ENCODE data around the gene NBEAL2. TPM values are rescaled to one million over a fixed set of nuclear protein-coding genes. Genes with fewer than 3 reads are reported as not detected.

Gene NBEAL2
- total RNA-seq, 4 donors from 2014 or later, result 17.4 to 113 (median 33.6) TPM

DNA sequence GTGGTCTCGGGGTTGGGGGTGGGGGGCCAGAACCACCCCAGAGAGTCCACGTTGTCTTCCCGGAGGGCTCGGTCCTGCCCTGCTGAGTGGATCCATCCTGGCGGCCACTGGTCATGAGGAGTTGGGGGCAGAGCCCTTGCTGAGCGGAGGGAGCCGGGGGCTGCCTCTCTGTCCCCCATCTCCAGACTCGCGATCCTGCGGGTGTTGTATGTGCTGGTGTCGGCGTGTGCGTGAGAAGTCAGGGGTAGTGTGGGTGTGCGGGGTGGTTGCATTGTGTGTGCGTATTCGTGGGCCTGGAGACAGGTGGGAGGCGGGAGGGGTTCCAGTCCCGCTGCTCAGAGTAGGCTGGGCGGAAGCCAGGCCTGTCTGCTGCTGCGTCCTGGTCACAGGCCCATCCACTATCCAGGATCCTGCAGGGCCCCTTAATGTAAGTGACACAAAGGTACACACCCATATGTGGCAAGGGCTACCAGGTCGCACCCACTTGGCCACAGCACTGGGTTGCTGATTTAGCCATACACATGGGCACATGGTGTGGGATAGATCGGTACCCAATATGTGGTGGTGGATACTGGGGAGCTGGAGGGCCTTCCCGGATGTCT lies 30.7 kb downstream of the NBEAL2 start:
- no peak for DNase-seq (ENCODE audit: low spot score)
- ATAC-seq (ENCODE audit: low FRiP score), result no peak
- TF ChIP-seq, protein P1, sequence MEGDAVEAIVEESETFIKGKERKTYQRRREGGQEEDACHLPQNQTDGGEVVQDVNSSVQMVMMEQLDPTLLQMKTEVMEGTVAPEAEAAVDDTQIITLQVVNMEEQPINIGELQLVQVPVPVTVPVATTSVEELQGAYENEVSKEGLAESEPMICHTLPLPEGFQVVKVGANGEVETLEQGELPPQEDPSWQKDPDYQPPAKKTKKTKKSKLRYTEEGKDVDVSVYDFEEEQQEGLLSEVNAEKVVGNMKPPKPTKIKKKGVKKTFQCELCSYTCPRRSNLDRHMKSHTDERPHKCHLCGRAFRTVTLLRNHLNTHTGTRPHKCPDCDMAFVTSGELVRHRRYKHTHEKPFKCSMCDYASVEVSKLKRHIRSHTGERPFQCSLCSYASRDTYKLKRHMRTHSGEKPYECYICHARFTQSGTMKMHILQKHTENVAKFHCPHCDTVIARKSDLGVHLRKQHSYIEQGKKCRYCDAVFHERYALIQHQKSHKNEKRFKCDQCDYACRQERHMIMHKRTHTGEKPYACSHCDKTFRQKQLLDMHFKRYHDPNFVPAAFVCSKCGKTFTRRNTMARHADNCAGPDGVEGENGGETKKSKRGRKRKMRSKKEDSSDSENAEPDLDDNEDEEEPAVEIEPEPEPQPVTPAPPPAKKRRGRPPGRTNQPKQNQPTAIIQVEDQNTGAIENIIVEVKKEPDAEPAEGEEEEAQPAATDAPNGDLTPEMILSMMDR (IDR thresholded peaks at IDR 0.05), result no peak

DNA sequence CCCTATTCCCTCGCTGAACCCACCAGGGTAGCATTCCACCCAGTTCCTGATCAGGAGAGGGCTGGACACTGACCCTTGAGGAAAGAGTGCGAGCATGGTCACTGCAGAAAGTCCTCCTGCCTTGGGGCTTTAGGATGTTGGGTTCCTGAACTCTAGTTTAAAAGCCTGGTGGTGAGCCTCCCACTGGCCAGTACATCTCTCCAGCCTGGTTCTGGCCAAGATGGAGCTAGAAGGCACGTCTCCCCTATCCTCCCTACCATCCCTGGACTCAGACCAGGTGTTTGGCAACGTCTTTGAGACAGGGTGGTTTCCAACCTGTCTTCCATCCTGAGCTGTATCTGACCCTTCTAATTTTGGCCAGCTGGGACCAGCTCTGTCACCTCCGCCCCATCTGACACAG lies 31.4 kb downstream of the NBEAL2 start:
- ATAC-seq (ENCODE audit: low FRiP score) (no peak), DNase-seq (ENCODE audit: low spot score) (no peak)
- TF ChIP-seq, protein P1 (IDR thresholded peaks at IDR 0.05), result no peak

DNA sequence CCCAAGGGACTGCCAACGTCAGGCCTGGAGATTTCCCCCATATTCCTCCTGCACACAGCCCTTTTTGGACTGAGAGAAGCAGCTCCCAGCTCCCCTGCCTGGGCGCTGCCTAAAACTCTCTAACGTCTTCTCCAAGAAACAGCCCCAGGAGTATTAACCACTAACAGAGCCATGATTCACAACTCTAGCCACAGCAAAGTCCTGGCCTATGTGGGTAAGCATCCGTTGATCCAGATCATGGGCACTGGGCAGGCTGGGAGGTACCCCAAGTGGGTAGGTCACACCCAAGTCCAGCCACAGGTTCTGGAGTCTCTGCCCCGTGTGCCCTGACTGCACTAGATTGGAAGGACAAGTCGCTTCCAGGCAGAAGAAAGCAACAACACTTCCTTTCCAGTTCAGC lies 31.9 kb downstream of the NBEAL2 start:
- TF ChIP-seq, protein P1 (IDR thresholded peaks at IDR 0.05), result no peak
- DNase-seq (ENCODE audit: low spot score) (no peak), ATAC-seq (ENCODE audit: low FRiP score) (no peak)

DNA sequence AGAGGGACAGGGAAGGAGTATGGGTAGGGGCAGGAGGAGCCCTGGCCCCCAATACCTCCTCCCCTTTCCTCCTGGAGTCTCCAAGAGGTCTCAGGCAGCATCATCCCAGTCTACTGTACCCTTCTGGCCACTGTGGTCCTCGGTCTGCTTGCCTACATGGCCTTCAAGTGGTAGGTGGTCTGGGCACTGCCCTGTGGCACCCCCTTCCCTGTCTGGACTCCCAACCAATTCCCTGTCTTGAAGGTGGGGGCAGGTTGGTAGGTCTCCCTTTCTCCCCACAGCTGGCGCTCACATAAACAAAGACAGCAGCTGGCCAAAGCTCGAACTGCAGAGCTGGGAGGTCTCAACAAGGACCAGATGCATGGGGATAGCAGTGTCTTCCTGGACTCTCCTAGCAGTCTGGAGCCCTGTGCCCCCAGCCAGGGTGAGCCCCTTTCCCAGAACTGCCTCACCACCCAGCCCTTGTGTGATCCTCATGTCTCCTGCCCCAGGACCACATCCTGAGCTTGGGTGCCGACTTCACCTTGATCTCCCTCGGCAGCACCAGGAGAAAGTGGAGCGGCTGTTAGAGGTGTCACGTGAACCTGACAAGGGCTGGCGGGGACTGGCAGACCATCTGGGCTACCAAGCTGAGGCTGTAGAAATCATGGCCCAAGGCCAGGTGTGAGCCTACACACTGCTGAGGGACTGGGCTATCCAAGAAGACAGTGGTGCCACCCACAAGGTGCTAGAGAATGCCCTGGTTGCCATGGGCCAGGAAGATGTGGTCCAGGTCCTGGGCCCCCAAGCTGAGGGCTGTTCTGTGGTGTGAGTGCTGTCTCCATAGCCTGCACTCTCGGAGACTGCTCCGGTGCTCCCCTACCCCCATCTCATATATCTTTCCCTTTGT lies 33.1 kb downstream of the NBEAL2 start:
- ATAC-seq (ENCODE audit: low FRiP score), result no peak
- no peak for DNase-seq (ENCODE audit: low spot score)
- TF ChIP-seq, protein P1 (IDR thresholded peaks at IDR 0.05), result no peak

DNA sequence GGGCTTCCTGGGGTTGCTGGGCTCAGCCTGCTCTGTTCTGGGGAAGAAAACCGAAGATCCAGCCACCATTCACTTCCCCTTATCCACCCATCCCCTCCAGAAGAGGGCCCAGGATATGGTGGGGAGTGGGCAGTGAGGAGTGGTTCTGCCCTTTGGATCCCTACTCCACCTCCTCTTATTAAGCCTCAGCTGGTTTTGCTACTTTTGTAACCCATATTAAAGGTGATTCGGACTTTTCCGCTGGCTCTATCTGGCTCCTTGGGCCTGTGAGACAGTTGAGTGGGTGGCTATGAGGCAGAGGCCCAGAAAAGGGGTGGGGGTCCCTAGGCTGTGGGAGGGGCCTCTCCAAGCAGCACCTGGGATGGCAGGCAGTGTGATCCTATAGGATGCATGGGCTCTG lies 33.8 kb downstream of the NBEAL2 start:
- DNase-seq (ENCODE audit: low spot score) (no peak), ATAC-seq (ENCODE audit: low FRiP score) (no peak)
- TF ChIP-seq, protein P1 (IDR thresholded peaks at IDR 0.05), result no peak

DNA sequence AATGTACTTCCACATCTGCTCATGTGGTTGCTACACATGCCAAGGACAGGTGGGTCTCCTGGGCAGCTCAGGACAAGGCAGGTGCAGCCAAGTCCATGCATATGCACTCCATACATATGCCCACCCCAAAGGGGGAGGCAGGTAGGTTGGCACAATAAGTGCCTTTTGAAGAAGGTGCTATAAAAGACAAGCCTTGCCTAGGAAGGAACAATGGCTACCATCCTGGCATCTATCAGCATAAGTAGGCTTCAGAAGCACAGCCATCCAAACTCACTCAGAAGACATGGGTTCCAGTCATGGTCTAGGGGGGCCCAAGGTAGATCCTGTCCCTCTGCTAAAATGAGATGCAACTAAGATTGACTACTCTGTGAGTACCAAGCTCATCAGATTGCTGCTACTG lies 34.6 kb downstream of the NBEAL2 start:
- TF ChIP-seq, protein P1 (IDR thresholded peaks at IDR 0.05), result no peak
- DNase-seq (ENCODE audit: low spot score) (no peak), ATAC-seq (ENCODE audit: low FRiP score) (no peak)

DNA sequence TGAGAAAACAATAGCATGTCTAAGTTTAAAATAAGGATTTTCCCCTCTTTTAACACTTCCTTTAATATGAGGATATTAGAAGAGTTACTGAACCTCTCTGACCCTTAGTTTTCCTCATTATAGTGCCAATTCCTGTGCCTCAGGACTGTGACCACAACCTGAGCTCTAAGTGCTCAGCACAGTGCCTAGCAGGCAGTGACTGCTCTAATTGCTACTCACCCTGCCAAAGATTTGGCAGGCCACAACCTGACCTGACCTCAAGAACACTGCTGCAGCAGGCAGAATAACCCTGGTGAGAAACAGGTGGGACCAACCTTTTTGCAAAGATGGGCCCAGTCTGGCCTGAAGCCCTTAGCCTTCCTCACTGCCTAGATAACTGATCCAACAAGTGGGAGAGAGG lies 35.7 kb downstream of the NBEAL2 start:
- ATAC-seq (ENCODE audit: low FRiP score) (no peak), DNase-seq (ENCODE audit: low spot score) (no peak)
- TF ChIP-seq, protein P1 (IDR thresholded peaks at IDR 0.05), result no peak

Measured in omental fat pad (tissue), 4 donors.